Right lobe of liver (tissue), 4 donors: ENCODE measurements around the gene GIT2.

Experiments used
- POLR2A ChIP-seq: fragments of 450-650 bp; IDR thresholded peaks from one replicate; pipeline ENCODE4 v1.6.1; 2017; ENCODE audit warnings: antibody characterized with exemption, mild to moderate bottlenecking
- TF ChIP-seq, protein P1 (sequence below), 4 donors: fragments of 200-600 bp in 3 of 4; fragments of 450-650 bp in 1 of 4; IDR thresholded peaks; one replicate each; pipeline versions ENCODE4 v1.5.1 to v1.8.0; 2016 to 2022; ENCODE audit warnings: antibody characterized with exemption in 4 of 4, mild to moderate bottlenecking in 2 of 4
- donor health status: DM: no; HTN: no; CAD: no.
- donor health status: DM: no; HTN: no; CAD: no.
- donor health status: DM: no; HTN: yes; CAD: no.

GRCh38 chr12:109892165-109892715 lies 103.9 kb downstream of the GIT2 start:
- TF ChIP-seq POLR2A: no peak
- TF ChIP-seq, protein P1, sequence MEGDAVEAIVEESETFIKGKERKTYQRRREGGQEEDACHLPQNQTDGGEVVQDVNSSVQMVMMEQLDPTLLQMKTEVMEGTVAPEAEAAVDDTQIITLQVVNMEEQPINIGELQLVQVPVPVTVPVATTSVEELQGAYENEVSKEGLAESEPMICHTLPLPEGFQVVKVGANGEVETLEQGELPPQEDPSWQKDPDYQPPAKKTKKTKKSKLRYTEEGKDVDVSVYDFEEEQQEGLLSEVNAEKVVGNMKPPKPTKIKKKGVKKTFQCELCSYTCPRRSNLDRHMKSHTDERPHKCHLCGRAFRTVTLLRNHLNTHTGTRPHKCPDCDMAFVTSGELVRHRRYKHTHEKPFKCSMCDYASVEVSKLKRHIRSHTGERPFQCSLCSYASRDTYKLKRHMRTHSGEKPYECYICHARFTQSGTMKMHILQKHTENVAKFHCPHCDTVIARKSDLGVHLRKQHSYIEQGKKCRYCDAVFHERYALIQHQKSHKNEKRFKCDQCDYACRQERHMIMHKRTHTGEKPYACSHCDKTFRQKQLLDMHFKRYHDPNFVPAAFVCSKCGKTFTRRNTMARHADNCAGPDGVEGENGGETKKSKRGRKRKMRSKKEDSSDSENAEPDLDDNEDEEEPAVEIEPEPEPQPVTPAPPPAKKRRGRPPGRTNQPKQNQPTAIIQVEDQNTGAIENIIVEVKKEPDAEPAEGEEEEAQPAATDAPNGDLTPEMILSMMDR (IDR thresholded peaks at IDR 0.05): no peak
